Osteoblast (primary cell): Measurements from ENCODE around the gene PAN3. TPM values are rescaled to one million over a fixed set of nuclear protein-coding genes. Genes with fewer than 3 reads are reported as not detected.

ENCODE experiments used
- DNase-seq: peaks from one replicate; pipeline ENCODE4 v3.0.0; 2011; ENCODE audit warnings: low spot score, mixed read lengths; ENCODE audit not compliant: insufficient read length; ENCODE audit errors: missing footprints
- H2AFZ ChIP-seq: 2 replicates; pipeline ENCODE4 v1.6.0; 2011; ENCODE audit warnings: mild to moderate bottlenecking, low read length
- H3K27ac ChIP-seq: 2 replicates; pipeline ENCODE4 v1.5.1; 2011; ENCODE audit warnings: mild to moderate bottlenecking, low read depth, low read length, moderate library complexity
- H3K27me3 ChIP-seq: 2 replicates; pipeline ENCODE4 v1.6.0; 2012; ENCODE audit warnings: mild to moderate bottlenecking, control low read depth, inconsistent platforms, low read length, moderate library complexity; ENCODE audit not compliant: insufficient read depth
- H3K36me3 ChIP-seq: 2 replicates; pipeline ENCODE4 v1.5.1; 2011; ENCODE audit warnings: mild to moderate bottlenecking, low read length, control low read depth, moderate library complexity; ENCODE audit not compliant: insufficient read depth
- H3K4me1 ChIP-seq: 2 replicates; pipeline ENCODE4 v1.5.1; 2011; ENCODE audit warnings: mild to moderate bottlenecking, low read length, control low read depth, moderate library complexity; ENCODE audit not compliant: insufficient read depth
- H3K4me2 ChIP-seq: 2 replicates; pipeline ENCODE4 v1.6.0; 2011; ENCODE audit warnings: mild to moderate bottlenecking, low read length; ENCODE audit not compliant: insufficient read depth
- H3K4me3 ChIP-seq: fragments of 200-600 bp; sonication (generic); 3 replicates; pipeline ENCODE4 v1.5.1; 2012; ENCODE audit warnings: mild to moderate bottlenecking, low read length, inconsistent platforms; ENCODE audit not compliant: insufficient read depth
- H3K79me2 ChIP-seq: 2 replicates; pipeline ENCODE4 v1.6.0; 2012; ENCODE audit warnings: mild to moderate bottlenecking, low read length, control low read depth, inconsistent platforms; ENCODE audit not compliant: insufficient read depth
- H3K9me3 ChIP-seq: 2 replicates; pipeline ENCODE4 v1.5.1; 2011; ENCODE audit warnings: low read depth, low read length, control low read depth
- H4K20me1 ChIP-seq: 2 replicates; pipeline ENCODE4 v1.6.0; 2012; ENCODE audit warnings: mild to moderate bottlenecking, low read length, control low read depth; ENCODE audit not compliant: insufficient read depth
- CTCF ChIP-seq: IDR thresholded peaks from 2 replicates; pipeline ENCODE4 v1.5.1; 2011; ENCODE audit warnings: mild to moderate bottlenecking, low read depth, low read length, moderate library complexity; ENCODE audit errors: extremely low read depth
- total RNA-seq: library from RNA; depleted of rRNA; stranded (reverse); fragments of >200 nt; gene quantifications from 2 replicates; pipeline ENCODE4 v1.2.3, GENCODE V29; 2012

PAN3 gene
- total RNA-seq, 1 donor, result 27.5 TPM

- DNase-seq, result no peak
- no peak for TF ChIP-seq CTCF
- no peaks in the 10 kb centered on the region for H4K20me1 ChIP-seq
- H3K4me1 ChIP-seq, result no peaks in the 10 kb centered on the region
- H2AFZ ChIP-seq, result no peak overlapping the region
- no peaks in the 10 kb centered on the region for H3K36me3 ChIP-seq
- H3K79me2 ChIP-seq, result no peaks in the 10 kb centered on the region
- no peak overlapping the region for H3K4me3 ChIP-seq
- no peaks in the 10 kb centered on the region for H3K27me3 ChIP-seq
- no peak overlapping the region for H3K27ac ChIP-seq
- H3K9me3 ChIP-seq, result no peaks in the 10 kb centered on the region
- no peak overlapping the region for H3K4me2 ChIP-seq
Measured at GRCh38 chr13:28299916-28300315, 161.6 kb downstream of the PAN3 start.

GRCh38 chr13:28301839-28302238, 163.5 kb downstream of the PAN3 start:
- H2AFZ ChIP-seq, result no peak overlapping the region

GRCh38 chr13:28306325-28306724, 168.0 kb downstream of the PAN3 start:
- no peak overlapping the region for H3K4me3 ChIP-seq
- no peaks in the 10 kb centered on the region for H3K9me3 ChIP-seq
- H3K79me2 ChIP-seq, result no peaks in the 10 kb centered on the region
- no peaks in the 10 kb centered on the region for H3K36me3 ChIP-seq
- no peak overlapping the region for H2AFZ ChIP-seq
- no peak for TF ChIP-seq CTCF
- no peaks in the 10 kb centered on the region for H4K20me1 ChIP-seq
- no peaks in the 10 kb centered on the region for H3K27me3 ChIP-seq
- H3K27ac ChIP-seq, result no peak overlapping the region
- DNase-seq, result no peak
- H3K4me2 ChIP-seq, result no peak overlapping the region
- H3K4me1 ChIP-seq, result no peaks in the 10 kb centered on the region

More at GRCh38 chr13:28301839-28302238, 163.5 kb downstream of the PAN3 start:
- Histone ChIP-seq H3K4me2 (no peak overlapping the region), H3K4me1 (no peaks in the 10 kb centered on the region), H3K9me3 (no peaks in the 10 kb centered on the region), H3K36me3 (no peaks in the 10 kb centered on the region), H3K4me3 (no peak overlapping the region), H3K27me3 (no peaks in the 10 kb centered on the region), H4K20me1 (no peaks in the 10 kb centered on the region), H3K79me2 (no peaks in the 10 kb centered on the region), H3K27ac (no peak overlapping the region)
- no peak for TF ChIP-seq CTCF
- DNase-seq, result no peak

GRCh38 chr13:28313579-28313978, 175.2 kb downstream of the PAN3 start:
- Histone ChIP-seq H3K79me2 (no peaks in the 10 kb centered on the region), H3K36me3 (no peaks in the 10 kb centered on the region), H3K27ac (no peak overlapping the region), H3K4me2 (no peak overlapping the region), H3K27me3 (no peaks in the 10 kb centered on the region), H3K4me3 (no peak overlapping the region), H3K9me3 (no peaks in the 10 kb centered on the region), H4K20me1 (no peaks in the 10 kb centered on the region), H2AFZ (no peak overlapping the region), H3K4me1 (no peaks in the 10 kb centered on the region)
- DNase-seq, result peak; percentile 70
- peak; percentile 46 for TF ChIP-seq CTCF
